ENCODE results near the gene MYOM1.
"Not testable (repeated sequence)": the region's sequence is repeated elsewhere in the genome, so short reads cannot be mapped to it uniquely, and the experiment has no call there.

The MYOM1 gene

GRCh38 chr18:3217948-3218647, 1.7 kb downstream of the MYOM1 start:
- DNase-seq, result no peak

DNA sequence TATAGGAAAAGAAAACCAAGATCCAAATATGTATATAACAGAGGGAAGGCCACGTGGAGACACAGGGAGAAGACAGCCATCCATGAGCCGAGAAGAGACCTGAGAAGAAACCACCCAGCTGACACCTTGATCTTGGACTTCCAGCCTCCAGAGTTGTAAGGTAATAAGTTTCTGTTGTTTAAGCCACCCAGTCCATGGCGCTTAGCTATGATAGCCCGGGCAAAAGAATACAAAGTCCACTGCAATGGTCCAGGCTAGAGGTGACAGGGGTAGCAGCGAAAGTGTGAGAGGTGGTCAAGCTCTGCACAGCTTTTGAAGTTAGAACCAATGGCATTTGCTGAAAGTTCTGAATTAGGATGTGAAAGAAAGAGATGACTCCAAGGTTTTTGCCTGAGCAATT, 2.8 kb downstream of the MYOM1 start:
- no peak for DNase-seq

- no peak for DNase-seq
Measured at GRCh38 chr18:3214855-3215637, 4.7 kb downstream of the MYOM1 start.

GRCh38 chr18:3213300-3214059, 6.3 kb downstream of the MYOM1 start:
- no peak for DNase-seq

GRCh38 chr18:3212657-3213056, 7.1 kb downstream of the MYOM1 start:
- DNase-seq, result no peak

GRCh38 chr18:3211236-3211992, 8.4 kb downstream of the MYOM1 start:
- DNase-seq, result no peak

DNA sequence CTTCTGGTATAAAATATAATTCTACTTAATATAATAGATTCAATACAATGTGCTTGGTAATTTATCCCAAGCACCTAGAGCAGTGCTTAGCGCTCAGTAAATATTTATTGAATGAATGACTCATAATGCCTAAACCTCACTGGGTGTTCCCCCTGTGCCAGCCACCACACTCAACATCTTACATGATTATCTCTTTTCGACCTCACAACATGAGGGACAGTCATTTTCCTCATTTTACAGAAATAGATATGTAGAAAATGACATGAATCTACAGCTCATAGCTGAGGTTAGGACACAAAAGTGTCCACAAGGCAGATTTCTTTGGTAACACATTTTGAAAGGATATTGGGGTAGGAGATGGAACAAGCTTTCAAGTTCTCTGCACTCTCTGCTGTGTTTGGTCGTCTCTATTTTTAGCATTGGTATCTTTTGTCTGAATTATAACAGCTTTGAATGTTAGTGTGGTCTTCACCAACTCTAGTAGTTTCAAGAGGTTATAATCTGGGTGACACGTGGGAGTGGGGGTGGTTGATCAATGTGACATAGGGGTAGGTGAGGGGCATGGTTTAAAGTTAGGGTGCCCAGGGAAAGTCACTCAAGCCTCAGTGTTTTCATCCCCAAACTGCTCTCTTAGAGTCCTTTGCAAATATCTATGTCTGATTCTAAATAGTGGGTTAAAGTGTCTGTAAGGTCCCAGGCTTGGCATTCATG, 9.8 kb downstream of the MYOM1 start:
- no peak for DNase-seq

DNA sequence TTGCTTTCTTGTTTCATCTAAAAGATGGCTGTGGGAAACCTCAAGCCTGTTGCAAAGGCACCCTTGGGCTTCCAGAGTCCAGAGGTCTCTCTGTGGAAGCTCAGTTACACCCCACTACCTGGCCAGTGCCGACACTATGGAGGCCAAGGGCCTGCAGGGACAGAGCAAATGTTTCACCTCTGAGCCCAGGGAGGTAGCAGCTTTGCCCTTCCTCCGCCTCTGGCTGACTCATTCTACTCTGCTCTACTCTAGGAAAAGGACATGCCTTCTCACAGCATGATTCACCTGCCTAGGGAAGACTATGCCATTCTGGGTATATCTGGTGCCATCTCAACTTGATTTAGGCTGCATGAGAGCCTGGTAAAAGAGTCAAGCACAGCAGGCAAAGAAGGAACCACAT, 12.2 kb downstream of the MYOM1 start:
- DNase-seq, result no peak

GRCh38 chr18:3205239-3205638, 14.5 kb downstream of the MYOM1 start:
- DNase-seq, result no peak

GRCh38 chr18:3199942-3200645, 19.7 kb downstream of the MYOM1 start:
- DNase-seq, result no peak

DNA sequence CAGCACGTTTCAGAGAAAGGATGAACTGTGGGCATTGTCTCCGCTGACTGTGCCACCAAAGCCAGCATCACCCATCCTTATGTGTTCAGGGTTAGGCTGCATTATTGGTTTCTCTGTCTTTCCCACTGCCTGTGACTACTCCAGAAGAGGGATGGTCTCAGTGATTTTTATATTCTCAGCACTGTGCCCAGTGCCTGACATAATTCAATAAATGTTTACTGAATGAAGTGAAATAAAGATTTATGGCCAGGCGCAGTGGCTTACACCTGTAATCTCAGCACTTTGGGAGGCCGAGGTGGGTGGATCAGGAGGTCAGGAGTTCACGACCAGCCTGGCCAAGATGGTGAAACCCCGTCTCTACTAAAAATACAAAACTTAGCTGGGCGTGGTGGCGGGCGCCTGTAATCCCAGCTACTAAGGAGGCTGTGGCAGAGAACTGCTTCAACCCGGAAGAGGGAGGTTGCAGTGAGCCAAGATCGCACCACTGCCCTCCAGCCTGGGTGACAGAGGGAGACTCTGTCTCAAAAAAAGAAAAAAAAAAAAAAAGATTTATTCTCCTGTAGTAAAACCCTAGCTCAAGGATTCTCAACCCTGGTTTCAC, 21.4 kb downstream of the MYOM1 start:
- DNase-seq, result not testable (repeated sequence)

DNA sequence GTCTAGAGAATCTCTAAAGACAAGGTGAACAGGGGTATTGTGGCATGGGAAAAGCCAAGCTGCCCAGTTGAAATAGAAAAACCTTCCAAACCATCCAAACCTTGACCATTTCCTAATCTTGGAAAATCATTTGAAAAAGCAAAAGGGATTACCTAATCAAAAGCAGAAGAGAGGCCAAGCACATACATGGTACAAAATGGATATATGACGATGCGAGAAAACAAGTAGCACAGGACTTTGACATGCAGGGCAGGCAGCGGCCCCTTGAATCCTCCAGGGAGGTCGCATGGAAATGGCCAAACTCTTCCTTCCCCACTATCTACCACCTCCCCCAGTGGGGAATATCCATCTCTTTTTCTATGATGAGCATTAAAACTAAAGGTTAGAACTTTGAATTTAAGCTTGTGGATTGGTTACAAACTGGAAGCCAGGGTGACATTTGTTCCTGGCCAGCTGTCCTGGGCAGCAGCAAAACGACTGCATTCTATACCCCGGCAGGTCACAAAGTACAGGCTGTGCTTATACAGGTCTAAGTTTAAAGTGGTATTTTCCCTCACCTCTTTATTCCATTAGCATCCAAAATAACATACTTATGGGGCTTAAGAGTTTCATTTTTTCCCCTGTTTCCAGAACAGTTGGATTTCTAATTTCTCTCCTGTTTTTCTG, 24.7 kb downstream of the MYOM1 start:
- DNase-seq, result no peak

- no peak for DNase-seq
Measured at GRCh38 chr18:3193331-3193730, 26.4 kb downstream of the MYOM1 start.

- DNase-seq, result no peak
Measured at GRCh38 chr18:3192752-3193151, 27.0 kb downstream of the MYOM1 start.

DNA sequence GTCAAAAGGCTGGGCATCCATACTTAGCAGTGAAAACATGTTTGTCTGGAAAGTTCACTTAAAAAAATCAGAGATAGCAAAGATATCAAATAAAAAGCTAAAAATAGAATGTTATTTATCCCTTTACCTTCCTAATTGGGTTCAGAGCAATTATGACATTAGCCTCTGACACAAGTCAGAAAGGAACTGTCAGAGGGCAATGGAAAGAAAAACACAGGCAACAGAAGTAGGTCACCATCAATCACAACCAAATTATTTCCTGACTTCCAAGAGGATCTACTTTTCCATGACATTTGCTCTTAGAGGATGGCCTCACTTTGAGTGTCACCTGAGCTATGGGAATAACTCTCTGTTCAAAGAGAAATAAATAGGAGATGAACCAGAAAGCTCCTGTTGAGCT, 27.5 kb downstream of the MYOM1 start:
- DNase-seq, result no peak

DNA sequence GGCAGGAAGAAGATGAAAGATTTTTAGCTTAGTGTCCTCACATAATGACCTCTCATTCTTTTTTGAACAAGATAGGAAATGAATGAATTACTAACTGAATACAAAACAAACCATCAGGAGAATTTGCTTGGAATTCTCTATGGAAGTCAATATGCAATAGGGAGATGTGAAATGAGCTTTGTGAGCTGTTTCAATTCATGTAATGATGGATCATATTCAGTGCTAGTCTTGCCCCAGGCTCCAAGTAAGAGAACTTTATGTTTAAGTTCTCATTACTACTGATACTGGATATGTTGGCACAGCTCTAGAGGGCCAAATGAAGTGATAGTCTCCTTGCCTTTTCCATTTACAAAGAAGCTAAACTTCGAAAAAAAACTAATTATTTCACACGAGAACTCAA, 29.2 kb downstream of the MYOM1 start:
- DNase-seq, result no peak

DNA sequence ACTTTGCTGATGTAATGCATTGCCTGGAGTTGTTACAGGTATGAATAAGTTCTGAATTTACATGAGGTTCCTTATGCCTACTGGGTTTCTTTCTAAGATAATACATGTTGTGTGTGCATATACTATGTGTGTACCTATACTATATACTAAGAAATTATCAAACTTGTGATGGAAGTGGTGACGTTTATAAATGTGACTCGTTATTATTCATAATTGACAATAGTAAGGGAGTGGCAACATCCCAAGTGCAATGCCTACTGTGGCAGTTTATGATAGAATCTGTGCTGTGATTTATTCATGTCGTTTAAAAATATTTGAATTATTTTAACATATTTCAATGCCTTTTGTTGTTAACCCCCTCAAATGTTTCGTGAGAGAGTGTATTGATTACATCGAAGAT, 29.9 kb downstream of the MYOM1 start:
- no peak for DNase-seq

- no peak for DNase-seq
Measured at GRCh38 chr18:3186678-3187658, 32.8 kb downstream of the MYOM1 start.

GRCh38 chr18:3184275-3184963, 35.3 kb downstream of the MYOM1 start:
- no peak for DNase-seq
